ENCODE results near the gene UPF3A.

The UPF3A gene, protein sequence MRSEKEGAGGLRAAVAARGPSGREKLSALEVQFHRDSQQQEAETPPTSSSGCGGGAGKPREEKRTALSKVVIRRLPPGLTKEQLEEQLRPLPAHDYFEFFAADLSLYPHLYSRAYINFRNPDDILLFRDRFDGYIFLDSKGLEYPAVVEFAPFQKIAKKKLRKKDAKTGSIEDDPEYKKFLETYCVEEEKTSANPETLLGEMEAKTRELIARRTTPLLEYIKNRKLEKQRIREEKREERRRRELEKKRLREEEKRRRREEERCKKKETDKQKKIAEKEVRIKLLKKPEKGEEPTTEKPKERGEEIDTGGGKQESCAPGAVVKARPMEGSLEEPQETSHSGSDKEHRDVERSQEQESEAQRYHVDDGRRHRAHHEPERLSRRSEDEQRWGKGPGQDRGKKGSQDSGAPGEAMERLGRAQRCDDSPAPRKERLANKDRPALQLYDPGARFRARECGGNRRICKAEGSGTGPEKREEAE

GRCh38 chr13:114281351-114282040 is at the start of gene UPF3A:
Gene UPF3A (plus strand): TSS chr13:114281601. CDS start chr13:114281640, 39 bp downstream.
- TF ChIP-seq CEBPB (IDR thresholded peaks at IDR 0.05) (no peak), EP300 (IDR thresholded peaks at IDR 0.05; ENCODE audit: borderline replicate concordance) (no peak), NFIC (IDR thresholded peaks at IDR 0.05) (no peak; the same call in 1 of the 2 replicates), TEAD4 (IDR thresholded peaks at IDR 0.05) (no peak), TCF12 (IDR thresholded peaks at IDR 0.05; ENCODE audit: low read depth) (peak; percentile 27; the same call in 1 of the 2 replicates), FOXM1 (IDR thresholded peaks at IDR 0.05; ENCODE audit: borderline replicate concordance, low read depth) (no peak), EGR1 (IDR thresholded peaks at IDR 0.05) (peak; percentile 98), YY1 (IDR thresholded peaks at IDR 0.05; ENCODE audit: low read depth) (no peak), CREB1 (IDR thresholded peaks at IDR 0.05; ENCODE audit: low read depth) (no peak), RAD21 (IDR thresholded peaks at IDR 0.05; ENCODE audit: low read depth) (no peak), TAF1 (IDR thresholded peaks at IDR 0.05; ENCODE audit: low read depth) (peak; percentile 74), ZBTB7A (IDR thresholded peaks at IDR 0.05; ENCODE audit: low read depth) (peak; percentile 71; the same call in 1 of the 2 replicates)
- TF ChIP-seq, protein P1, sequence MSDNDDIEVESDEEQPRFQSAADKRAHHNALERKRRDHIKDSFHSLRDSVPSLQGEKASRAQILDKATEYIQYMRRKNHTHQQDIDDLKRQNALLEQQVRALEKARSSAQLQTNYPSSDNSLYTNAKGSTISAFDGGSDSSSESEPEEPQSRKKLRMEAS (IDR thresholded peaks at IDR 0.05) = peak; percentile 46; the same call in 1 of the 2 replicates
- TF ChIP-seq, protein P2, sequence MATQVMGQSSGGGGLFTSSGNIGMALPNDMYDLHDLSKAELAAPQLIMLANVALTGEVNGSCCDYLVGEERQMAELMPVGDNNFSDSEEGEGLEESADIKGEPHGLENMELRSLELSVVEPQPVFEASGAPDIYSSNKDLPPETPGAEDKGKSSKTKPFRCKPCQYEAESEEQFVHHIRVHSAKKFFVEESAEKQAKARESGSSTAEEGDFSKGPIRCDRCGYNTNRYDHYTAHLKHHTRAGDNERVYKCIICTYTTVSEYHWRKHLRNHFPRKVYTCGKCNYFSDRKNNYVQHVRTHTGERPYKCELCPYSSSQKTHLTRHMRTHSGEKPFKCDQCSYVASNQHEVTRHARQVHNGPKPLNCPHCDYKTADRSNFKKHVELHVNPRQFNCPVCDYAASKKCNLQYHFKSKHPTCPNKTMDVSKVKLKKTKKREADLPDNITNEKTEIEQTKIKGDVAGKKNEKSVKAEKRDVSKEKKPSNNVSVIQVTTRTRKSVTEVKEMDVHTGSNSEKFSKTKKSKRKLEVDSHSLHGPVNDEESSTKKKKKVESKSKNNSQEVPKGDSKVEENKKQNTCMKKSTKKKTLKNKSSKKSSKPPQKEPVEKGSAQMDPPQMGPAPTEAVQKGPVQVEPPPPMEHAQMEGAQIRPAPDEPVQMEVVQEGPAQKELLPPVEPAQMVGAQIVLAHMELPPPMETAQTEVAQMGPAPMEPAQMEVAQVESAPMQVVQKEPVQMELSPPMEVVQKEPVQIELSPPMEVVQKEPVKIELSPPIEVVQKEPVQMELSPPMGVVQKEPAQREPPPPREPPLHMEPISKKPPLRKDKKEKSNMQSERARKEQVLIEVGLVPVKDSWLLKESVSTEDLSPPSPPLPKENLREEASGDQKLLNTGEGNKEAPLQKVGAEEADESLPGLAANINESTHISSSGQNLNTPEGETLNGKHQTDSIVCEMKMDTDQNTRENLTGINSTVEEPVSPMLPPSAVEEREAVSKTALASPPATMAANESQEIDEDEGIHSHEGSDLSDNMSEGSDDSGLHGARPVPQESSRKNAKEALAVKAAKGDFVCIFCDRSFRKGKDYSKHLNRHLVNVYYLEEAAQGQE (IDR thresholded peaks at IDR 0.05; ENCODE audit: low read depth) = 0 out of 2 replicates have a peak, but pooled peaks have one; percentile 7
- TF ChIP-seq, protein P3, sequence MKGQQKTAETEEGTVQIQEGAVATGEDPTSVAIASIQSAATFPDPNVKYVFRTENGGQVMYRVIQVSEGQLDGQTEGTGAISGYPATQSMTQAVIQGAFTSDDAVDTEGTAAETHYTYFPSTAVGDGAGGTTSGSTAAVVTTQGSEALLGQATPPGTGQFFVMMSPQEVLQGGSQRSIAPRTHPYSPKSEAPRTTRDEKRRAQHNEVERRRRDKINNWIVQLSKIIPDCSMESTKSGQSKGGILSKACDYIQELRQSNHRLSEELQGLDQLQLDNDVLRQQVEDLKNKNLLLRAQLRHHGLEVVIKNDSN (IDR thresholded peaks at IDR 0.05) = peak; percentile 33; the same call in 1 of the 2 replicates

DNA sequence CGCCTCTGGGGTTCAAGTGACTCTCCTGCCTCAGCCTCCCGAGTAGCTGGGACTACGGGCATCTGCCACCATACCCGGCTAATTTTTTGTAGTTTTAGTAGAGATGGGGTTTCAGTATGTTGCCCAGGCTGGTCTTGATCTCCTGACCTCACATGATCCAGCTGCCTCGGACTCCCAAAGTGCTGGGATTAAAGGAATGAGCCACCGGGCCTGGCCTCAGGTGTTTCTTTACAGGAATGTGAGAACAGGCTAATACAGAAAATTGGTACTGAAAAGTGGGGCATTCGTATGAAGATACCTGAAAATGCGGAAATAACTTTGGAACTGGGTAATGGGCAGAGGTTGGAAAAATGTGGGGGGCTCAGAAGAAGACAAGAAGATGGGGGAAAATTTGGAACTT is 49.5 kb upstream of the UPF3A start:
- TF ChIP-seq CEBPB (IDR thresholded peaks at IDR 0.05) = no peak
- no peak for TF ChIP-seq TEAD4 (IDR thresholded peaks at IDR 0.05)
- no peak for TF ChIP-seq TCF12 (IDR thresholded peaks at IDR 0.05; ENCODE audit: low read depth)
- TF ChIP-seq RAD21 (IDR thresholded peaks at IDR 0.05; ENCODE audit: low read depth) = no peak
- TF ChIP-seq FOXM1 (IDR thresholded peaks at IDR 0.05; ENCODE audit: borderline replicate concordance, low read depth) = no peak
- no peak for TF ChIP-seq TAF1 (IDR thresholded peaks at IDR 0.05; ENCODE audit: low read depth)
- no peak for TF ChIP-seq NFIC (IDR thresholded peaks at IDR 0.05)
- TF ChIP-seq, protein P3 (IDR thresholded peaks at IDR 0.05) = no peak
- TF ChIP-seq EGR1 (IDR thresholded peaks at IDR 0.05) = no peak
- no peak for TF ChIP-seq EP300 (IDR thresholded peaks at IDR 0.05; ENCODE audit: borderline replicate concordance)

- no peak for TF ChIP-seq RAD21 (IDR thresholded peaks at IDR 0.05; ENCODE audit: low read depth)
- no peak for TF ChIP-seq EGR1 (IDR thresholded peaks at IDR 0.05)
- TF ChIP-seq, protein P3 (IDR thresholded peaks at IDR 0.05) = no peak
- TF ChIP-seq, protein P1 (IDR thresholded peaks at IDR 0.05) = no peak
These were observed 47.1 kb upstream of the UPF3A start for GRCh38 chr13:114234266-114234644.

DNA sequence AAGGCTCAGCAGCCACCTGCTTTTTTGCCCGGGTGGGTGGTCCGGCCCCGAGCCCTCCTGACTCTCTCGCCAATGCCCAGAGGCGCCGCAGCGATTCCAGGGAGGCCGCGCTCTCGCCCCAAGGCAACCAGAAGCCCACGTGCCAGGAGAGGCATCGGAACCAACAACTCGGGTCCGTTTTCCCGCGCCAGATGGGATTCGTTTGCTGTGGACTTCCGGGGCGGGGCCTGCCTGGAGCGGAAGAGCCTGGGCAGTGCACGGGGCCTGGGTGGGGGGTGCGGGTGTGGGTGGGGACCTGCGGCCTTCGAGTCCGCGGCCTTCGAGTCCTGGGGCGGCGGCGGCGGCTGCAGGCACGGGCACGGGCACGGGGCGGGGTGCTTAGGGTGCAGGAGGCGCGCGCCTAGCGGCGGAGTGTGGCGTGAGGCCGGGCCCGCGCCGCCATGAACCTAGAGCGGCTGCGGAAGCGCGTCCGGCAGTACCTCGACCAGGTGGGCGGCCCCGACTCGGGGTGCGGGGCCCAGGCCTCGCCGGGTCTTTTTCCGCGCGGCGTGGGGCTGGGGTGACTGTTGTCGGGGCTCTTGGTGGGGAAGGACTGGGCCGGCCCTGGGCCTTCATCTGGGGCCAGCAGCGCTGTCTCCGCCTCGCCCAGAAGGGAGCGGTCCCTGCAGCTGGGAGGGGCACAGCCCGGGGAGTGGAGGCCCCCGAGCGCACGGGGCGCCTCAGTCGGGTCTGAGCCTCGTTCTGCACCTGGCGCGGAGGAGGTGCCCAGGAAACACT is 46.6 kb upstream of the UPF3A start, which contains the start of gene CDC16:
Gene CDC16, plus strand, starts transcription at position 253 of the 777 bp plus-strand sequence. Its CDS starts 188 bp downstream, at position 441.
- TF ChIP-seq, protein P3 (IDR thresholded peaks at IDR 0.05) = peak; percentile 77
- TF ChIP-seq, protein P1 (IDR thresholded peaks at IDR 0.05) = peak; percentile 100
- TF ChIP-seq TAF1 (IDR thresholded peaks at IDR 0.05; ENCODE audit: low read depth) (no peak; the same call in none of the 2 replicates), CREB1 (IDR thresholded peaks at IDR 0.05; ENCODE audit: low read depth) (no peak), YY1 (IDR thresholded peaks at IDR 0.05; ENCODE audit: low read depth) (peak; percentile 60; the same call in 1 of the 2 replicates), CEBPB (IDR thresholded peaks at IDR 0.05) (no peak), EGR1 (IDR thresholded peaks at IDR 0.05) (no peak; the same call in 1 of the 2 replicates), TCF12 (IDR thresholded peaks at IDR 0.05; ENCODE audit: low read depth) (peak; percentile 65), NFIC (IDR thresholded peaks at IDR 0.05) (0 out of 2 replicates have a peak, but pooled peaks have one; percentile 31), RAD21 (IDR thresholded peaks at IDR 0.05; ENCODE audit: low read depth) (no peak), FOXM1 (IDR thresholded peaks at IDR 0.05; ENCODE audit: borderline replicate concordance, low read depth) (no peak), EP300 (IDR thresholded peaks at IDR 0.05; ENCODE audit: borderline replicate concordance) (no peak), ZBTB7A (IDR thresholded peaks at IDR 0.05; ENCODE audit: low read depth) (peak; percentile 55; the same call in 1 of the 2 replicates)
